ENCODE results near the gene SLC25A43.
A peak's percentile ranks its signal among the peaks of the same experiment; 100 is the strongest.
"Not testable (repeated sequence)": the region's sequence is repeated elsewhere in the genome, so short reads cannot be mapped to it uniquely, and the experiment has no call there.

SLC25A43 gene

DNA sequence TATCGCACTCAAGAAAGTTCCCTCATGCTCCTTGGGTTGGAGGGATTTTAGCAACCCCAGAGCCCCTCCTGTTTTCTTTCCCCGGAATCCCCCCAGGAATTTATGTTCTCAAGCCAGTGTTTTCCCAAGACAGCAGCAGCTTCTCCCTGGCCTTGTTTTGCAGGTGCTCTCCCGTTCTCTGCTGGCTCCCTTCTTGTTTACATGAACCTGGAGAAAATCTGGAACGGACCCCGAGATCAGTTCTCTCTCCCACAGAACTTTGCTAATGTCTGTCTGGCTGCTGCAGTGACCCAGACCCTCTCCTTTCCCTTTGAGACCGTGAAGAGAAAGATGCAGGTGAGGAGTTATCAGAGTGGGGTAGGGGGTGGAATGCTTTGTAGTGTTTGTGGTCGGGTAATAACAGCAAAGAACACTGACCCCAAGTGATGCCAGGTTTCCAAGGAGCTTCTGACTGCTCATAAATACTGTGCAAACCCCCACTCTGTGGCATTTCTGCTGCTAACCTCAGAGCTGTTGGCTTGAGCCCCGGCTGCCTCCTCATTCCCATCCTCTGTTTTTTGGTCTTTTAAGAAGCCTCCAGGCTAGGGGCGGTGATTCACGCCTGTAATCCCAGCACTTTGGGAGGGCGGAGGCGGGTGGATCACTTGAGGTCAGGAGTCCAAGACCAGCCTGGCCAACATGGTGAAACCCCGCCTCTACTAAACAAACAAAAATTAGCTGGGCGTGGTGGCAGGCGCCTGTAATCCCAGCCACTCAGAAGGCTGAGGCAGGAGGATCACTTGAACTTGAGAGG is 11.1 kb downstream of the SLC25A43 start:
- DNase-seq (ENCODE audit: low spot score) = peak; percentile 52

DNA sequence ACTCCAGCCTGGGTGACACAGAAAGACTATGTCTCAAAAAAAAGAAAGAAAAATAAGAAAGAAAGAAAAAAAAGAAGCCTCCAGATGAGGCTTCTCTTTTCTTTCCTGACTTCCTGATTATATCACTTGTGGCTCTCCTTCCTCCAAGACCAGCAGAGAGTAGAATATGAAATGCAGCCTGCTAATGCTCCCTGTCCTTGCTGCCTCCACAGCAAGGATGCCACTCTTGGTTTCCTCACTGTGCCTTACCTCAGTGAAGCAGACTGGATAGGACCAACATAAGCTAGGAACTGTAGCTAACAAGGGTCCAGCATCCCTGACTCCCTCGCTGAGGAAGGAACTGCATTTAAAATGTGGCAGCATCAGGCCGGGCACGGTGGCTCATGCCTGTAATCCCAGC is 11.7 kb downstream of the SLC25A43 start:
- DNase-seq (ENCODE audit: low spot score) = no peak

DNA sequence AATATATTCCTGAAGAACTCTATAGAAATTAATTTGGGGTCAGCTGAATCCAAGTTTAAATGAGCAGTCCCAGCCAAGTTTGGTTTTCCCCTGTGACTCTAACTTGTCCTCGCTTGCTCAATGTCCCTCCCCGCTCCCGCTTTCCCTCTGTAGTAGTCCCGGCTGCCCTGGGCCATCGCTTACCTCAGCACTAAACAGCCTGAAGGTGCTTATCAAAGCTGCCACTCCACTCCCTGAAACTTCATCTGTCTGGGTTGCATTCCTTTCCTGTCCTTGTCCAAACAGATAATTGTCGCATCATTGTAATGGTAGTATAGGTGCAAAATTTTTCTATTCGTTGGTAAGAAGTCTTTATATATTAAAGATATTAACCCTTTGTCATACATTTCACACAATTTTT is 12.8 kb downstream of the SLC25A43 start:
- no peak for DNase-seq (ENCODE audit: low spot score)

DNA sequence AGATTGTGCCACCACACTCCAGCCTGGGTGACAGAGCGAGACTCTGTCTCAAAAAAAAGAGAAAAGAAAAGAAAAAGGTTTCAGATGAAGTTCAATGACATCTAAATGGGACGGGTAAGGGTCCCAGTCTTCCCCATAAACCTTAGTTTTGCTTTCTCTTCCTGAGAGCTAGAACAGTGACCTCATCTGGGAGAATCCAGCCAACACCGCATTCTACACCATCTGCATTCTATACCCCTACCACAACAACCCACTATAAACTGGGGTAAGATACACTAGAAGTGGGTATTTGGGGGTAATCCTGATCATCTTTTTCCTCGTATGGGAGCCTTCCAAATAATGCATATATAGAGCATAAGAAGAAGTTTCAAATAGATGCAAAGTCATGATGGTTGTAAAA is 18.2 kb downstream of the SLC25A43 start:
- no peak for DNase-seq (ENCODE audit: low spot score)

DNA sequence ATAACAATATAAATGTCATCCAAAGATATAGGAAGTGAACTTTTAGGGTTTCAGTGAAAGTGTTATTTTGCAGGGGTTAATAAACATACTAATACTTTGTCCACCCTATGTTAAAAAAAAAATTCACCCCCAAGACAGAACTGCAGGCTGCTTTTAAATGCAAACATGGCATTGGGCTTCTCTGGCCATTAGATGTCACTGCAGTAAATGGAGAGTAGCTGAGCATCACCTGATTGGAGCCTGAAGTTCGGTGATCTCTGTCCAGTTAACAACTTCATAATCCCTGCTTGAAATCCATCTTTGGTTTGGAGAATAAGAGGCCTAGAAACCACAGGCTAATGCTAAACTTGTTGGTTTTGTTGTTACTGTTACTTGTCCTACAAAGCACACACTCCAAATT is 18.7 kb downstream of the SLC25A43 start:
- DNase-seq (ENCODE audit: low spot score) = peak; percentile 21

DNA sequence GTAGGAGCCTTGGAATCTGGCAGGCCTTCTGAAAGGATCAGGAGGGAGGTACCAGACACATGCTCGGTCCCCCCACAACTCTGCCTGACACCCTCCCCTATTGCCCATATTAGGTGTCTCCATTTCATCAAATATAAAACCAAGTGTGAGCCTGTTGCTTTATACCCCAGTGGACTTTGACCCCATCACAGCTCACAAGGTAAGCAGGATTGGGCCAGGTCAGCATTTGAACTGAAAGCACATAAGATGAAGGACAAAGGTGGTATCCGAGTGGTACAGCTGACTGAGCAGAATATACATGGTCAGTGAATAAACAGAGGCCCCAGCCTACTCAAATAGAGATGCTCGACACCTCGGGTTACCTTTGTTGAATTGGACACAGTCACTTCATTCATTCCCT is 20.0 kb downstream of the SLC25A43 start:
- no peak for DNase-seq (ENCODE audit: low spot score)

DNA sequence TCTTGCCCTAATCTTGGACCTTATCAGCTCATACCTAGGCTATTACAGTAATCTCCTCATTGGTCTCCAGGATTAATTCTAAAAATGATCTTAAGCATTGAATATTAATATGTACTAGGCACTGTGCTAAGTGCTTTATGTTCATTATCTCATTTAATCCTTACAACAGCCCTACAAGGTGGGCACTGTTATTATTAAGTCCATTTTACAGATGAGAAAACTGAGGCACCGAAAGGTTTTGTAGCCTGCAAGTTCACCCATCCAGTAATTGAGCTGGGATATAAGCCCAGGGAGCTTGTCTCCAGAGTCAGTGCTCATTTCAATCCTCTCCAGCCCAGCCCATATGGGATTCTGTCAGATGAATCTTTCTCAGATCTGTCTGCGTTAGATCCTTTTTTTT is 20.8 kb downstream of the SLC25A43 start:
- no peak for DNase-seq (ENCODE audit: low spot score)

DNA sequence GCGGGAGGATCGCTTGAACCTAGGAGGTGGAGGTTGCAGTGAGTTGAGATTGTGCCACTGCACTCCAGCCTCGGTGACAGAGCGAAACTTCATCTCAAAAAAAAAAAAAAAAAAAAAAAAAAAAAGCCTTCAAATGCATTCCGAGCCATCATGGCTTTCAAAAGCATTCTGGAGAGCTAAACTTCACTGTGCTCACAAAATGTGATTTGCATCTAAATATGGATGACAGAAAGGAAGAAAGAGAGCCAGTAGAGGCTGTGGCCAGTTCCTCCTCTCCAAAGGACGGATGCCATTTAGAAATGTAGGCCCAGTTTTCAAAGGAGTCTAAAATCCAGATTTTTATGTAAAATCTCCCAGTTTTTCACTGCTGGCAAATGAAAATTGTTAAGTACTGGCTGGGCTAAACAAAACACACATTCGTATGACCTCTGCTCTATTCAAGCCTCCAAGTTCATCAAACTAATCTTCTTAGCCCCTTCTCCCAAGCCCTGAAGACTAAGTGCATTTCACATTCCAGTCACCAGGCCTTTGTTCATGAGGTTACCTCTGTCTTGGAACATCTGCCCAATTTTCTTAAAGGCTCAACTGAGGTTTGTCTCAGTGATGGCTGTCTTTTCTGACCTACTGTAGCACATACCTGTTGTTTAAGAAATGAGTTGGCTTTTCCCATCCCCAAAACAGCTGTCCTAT is 22.0 kb downstream of the SLC25A43 start:
- no peak for DNase-seq (ENCODE audit: low spot score)

DNA sequence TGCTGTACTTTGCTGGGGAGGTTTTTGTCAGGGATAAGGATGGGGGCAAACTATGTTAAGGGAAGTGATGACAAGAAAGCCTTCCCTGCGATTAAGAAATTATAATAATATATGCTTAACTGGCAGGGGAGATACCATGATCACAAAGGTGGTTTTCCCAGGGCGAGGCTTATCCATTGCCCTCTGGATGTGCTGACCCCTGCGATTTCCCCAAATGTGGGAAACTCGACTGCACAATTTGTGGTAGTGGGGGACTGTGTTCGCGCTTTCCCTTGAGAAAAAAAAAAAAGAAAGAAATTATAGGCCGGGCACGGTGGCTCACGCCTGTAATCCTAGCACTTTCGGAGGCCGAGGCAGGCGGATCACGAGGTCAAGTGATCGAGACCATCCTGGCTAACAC is 24.5 kb downstream of the SLC25A43 start:
- no peak for DNase-seq (ENCODE audit: low spot score)

DNA sequence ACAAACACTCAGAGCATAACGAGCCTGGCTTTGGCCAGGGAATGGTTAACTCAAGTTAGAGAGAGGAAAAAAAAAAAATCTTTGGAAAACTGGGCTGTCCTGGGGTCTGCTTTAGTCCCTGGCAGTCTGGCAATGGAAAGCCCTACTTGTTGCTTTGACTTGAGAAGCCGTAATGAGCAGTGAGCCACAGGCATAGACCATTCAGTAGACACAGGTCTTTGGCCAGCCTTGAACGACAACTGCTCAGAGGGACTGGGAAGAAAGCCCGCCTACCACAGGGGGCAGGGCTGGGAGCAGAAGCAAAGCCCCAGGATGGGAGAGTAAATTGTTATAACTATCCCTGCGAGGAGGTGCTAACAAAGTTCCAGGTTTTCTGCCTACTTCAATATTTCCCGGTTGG is 25.9 kb downstream of the SLC25A43 start:
- DNase-seq (ENCODE audit: low spot score) = no peak

DNA sequence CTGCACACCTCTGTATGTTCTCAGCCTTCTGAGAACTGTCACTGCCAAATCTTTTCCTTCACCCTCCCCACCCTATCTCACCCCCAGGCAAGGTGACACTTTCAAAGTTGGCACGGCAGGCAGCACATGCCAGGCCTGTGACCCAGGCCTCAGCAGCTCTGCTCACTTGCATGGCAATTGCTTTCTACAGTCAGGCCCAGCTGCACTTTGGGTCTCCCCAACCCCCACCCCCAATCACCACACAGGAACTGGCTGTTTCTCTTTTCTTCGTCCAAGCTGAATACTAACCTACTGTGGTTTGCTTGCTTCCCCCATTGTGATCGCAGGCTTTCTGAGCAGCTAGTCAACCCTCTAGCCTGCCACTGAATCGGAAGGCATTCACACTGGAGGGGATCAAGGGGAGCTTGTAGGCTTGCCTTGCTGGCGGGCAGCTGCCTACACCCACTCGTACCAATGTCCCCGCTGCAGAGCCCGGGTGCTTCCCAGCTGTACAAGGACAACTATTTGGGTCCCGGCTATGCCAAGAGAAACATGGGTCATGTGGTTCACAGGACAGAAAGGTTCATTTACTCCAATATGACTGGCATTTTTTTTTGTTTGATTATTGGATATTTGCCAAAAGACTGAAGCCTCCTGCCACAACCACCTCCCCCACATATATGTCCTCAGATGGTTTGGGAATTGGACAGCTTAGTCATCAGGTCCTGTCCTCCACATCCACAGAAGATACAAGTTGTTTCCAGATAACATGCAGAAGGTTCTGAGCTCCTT is 28.1 kb downstream of the SLC25A43 start:
- peak; percentile 21 for DNase-seq (ENCODE audit: low spot score)

DNA sequence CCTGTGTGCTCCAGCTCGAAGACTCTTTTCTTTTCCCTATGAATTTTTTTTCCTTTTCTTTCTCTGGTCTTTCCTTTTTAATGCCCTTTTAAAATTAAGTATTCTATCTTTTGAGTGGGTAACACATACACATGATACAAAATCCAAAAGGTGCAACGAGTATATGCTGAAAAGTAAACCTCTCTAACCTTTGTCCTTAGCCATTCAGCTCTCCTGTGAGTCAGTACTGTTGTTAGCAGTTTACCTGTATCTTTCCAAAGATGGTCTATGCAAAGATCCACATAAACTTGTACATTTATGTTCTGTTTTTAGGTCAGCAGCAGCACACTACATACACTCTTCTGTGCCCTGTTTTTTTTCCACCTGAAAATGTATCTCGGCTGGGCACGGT is 28.7 kb downstream of the SLC25A43 start:
- no peak for DNase-seq (ENCODE audit: low spot score)

DNA sequence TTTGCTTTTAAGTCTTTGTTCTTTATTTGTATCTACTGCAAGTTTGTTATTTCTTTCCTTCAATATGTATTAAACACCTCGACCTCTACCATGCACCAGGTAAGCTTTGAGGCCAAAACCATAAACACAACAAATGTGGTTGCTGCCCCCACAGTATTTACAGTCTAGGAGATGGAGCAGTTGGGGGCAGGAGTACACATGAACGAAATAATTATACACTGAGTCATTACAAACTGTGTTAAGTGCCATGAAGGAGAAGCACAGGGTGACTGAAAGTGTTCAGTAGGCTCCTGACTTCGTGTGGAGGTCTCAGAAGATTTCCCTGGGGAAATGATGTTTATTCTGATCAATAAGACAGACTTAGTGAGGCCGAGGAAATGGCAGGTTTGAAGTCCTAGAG is 30.3 kb downstream of the SLC25A43 start:
- DNase-seq (ENCODE audit: low spot score) = peak; percentile 46

DNA sequence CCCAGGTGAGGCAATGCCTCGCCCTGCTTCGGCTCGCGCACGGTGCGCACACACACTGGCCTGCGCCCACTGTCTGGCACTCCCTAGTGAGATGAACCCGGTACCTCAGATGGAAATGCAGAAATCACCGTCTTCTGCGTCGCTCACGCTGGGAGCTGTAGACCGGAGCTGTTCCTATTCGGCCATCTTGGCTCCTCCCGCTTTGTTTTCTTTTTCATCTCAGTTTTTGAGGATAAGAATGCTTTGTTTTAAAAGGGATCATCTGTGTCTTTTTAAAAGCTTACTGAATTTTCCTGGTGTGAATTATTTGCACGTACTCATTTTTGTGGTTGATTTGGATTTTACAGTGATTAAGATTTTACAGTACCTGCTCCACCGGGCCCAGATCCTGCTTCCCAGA is 42.2 kb downstream of the SLC25A43 start:
- DNase-seq (ENCODE audit: low spot score) = not testable (repeated sequence)

DNA sequence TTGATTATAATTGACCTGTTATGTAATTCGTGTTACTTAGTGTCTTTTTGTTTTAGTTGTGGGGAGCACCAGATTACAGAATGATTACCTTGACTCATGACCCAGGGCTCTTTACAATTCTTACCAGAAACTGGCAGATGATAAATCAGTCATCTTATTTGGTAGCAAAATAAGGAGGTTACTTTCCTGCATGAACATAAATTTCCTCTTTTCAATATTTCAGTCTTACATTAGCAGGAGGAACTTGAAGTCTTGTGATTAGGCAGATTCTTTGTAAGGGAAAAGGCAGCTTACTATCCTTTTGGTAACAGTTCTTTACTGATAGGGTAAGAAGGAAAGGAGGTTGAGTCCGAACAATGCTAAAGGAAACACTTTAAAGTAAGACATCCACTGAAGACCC is 43.1 kb downstream of the SLC25A43 start:
- no peak for DNase-seq (ENCODE audit: low spot score)

DNA sequence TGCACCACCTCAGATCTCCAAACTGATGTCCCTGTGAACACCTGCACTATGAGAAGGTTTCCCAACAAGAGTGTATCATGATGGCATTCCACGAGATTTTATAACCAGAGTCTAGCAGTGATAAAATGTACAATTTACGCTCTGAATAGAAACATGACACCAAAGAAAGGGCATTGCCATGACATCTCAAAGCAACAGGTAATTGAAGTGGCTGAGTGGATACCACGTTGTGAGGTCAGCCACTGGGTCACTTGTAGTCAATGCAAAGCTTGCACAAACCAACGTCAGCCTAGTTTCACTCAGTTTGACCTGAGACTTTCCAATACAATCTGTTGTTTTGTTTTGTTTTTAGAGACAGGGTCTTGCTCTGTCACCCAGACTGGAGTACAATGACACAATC is 54.1 kb downstream of the SLC25A43 start:
- no peak for DNase-seq (ENCODE audit: low spot score)

DNA sequence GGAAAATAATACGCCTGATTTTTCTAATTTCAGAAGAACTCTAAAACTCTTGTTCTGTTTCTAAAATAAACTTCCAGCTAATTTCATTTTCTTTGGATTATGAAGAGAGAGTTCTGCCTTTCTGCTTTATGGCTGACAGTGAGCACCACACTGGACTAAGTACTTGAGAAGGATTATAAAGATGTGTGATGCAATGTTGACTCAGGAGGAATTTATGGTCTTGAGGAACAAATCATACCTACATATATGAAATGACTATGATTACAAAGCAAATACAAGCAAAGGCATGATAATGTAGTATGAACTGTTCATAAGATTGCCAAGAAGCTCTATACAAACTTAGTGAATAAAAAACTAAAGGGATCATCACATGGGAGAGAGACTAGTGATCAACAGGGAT is 56.1 kb downstream of the SLC25A43 start:
- DNase-seq (ENCODE audit: low spot score) = no peak

DNA sequence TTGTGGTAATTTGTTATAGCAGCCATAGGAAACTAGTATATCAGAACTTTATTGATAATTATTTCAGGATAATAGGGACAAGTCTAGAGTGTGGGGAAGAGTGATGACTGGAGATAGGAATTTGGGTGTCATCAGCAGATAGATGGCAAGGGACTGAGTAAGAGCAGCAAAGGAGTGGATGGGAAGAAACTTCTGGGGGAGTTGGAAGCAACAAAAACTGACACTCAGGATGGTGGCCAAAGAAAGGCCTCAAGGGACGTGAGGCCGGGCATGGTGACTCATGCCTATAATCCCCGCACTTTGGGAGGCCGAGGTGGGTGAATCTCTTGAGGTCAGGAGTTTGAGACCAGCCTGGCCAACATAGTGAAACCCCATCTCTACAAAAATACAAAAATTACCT is 60.0 kb downstream of the SLC25A43 start:
- DNase-seq (ENCODE audit: low spot score) = no peak

DNA sequence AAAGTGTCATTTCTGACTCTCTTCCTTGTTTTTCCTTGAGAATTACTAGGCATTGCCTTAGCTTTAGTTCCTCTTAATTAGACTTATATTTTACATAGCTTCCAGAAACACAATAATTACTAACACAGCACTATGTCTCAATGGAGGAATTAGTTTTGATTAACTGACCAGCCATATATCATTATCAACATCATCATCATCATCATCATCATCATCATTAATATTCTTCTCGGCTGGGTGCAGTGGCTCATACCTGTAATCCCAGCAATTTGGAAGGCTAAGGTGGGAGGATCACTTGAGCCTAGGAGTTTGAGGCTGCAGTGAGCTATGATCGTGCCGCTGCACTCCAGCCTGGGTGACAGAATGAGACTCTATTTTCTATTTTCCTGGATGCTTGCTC is 66.4 kb downstream of the SLC25A43 start:
- no peak for DNase-seq (ENCODE audit: low spot score)

DNA sequence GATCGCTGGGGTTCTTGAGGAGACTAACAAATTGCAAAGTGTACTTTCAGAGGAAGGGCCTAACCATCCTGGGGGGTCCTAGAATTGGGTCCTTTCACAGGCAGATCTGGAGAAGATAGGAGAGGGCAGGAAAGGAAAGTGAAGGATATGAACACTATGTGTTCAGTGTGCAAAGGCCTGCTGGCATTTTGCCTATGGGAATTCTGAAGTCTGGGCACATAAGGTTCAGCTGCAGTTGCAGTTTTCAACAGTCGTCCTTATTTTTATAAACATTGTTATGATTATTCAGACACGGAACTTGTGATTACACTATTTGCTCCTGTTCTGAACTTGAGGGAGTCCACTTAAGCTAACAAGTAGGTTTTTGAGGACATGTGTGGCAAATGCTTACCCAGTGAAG is 67.8 kb downstream of the SLC25A43 start:
- DNase-seq (ENCODE audit: low spot score) = no peak

DNA sequence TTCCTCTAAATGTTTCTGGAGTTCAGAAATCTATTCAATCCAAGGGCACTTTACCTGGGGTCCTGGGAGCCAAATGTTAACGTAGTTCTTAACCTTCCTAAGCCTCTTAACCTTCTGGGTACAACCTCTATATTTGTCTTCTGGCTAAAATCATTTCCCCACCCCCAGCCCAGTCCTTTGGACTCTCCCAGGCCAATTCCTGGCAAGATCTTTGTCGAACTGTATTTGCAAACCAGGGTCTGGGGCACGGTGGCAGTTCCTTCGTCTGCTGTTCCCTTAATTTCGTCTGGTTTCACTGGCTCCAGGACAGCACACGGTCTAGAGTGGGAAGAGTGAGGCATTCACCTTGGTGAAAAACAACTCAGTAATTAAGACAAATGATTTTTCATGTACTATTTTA is 68.3 kb downstream of the SLC25A43 start:
- no peak for DNase-seq (ENCODE audit: low spot score)

DNA sequence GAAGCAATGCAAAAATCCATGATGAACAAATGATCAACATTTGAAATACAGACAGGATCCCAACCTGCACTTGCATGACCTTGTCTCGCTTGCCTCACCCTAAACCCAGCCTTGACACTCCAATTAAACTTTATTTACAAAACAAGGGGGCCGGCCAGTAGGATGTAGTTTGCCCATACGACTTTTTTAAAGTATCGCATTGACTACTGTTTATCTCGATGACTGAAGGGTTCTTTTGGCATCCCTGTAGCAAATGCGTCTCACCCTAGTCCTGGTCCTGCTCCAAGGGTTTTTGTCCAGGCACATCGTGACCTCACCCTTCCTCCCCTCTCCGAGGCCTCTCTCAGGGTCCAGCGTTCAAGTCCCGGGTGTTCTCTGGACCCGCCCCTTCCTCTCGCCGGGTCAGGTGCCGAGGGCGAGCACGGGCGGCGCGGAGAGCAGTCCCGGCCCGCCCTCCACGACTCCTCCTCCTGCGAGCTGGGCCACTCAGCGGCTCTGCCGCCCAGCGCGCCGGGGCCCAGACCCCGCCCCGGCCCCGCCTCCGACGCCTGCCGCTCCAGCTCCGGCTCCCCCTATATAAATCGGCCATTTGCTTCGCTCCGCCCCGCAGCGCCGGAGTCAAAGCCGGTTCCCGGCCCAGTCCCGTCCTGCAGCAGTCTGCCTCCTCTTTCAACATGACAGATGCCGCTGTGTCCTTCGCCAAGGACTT is 68.9 kb downstream of the SLC25A43 start, which contains the start of gene SLC25A5:
SLC25A5 (plus strand) TSS at position 603 of the 709 bp plus-strand sequence; CDS start at position 675, 72 bp downstream.
- peak; percentile 84 for DNase-seq (ENCODE audit: low spot score)
